SK-N-SH (cell line): ENCODE results near the gene SLX4IP.

Experiments used
- ELF1 ChIP-seq: IDR thresholded peaks from 2 replicates; pipeline ENCODE4 v1.4.0; 2012
- EP300 ChIP-seq, 2 experiments: IDR thresholded peaks; 2 replicates each; pipeline versions ENCODE4 v1.4.0 to v1.6.1; 2012; ENCODE audit warnings: borderline replicate concordance in 1 of 2, low read depth in 1 of 2, low read length in 1 of 2
- GATA2 ChIP-seq: sonication (generic); formaldehyde crosslinking; IDR thresholded peaks from 2 replicates; pipeline ENCODE4 v1.5.0; 2020; ENCODE audit warnings: mild to moderate bottlenecking, missing genetic modification reagents
- NRF1 ChIP-seq: IDR thresholded peaks from 2 replicates; pipeline ENCODE4 v1.6.1; 2012; ENCODE audit warnings: low read depth, mild to moderate bottlenecking, low read length
- POLR2AphosphoS5 ChIP-seq: IDR thresholded peaks from 2 replicates; pipeline ENCODE4 v1.6.1; 2012; ENCODE audit warnings: low read depth, low read length
- RAD21 ChIP-seq: IDR thresholded peaks from 2 replicates; pipeline ENCODE4 v1.6.1; 2012; ENCODE audit warnings: mild to moderate bottlenecking, low read length
- RCOR1 ChIP-seq: fragments of 150-350 bp; IDR thresholded peaks from 2 replicates; pipeline ENCODE4 v1.6.1; 2017; ENCODE audit warnings: antibody characterized with exemption, low read length
- TF ChIP-seq, protein P1 (sequence below): IDR thresholded peaks from 2 replicates; pipeline ENCODE4 v1.4.0; 2012; ENCODE audit warnings: low read depth
- TF ChIP-seq, protein P2 (sequence below): fragments of 150-350 bp; IDR thresholded peaks from 2 replicates; pipeline ENCODE4 v1.6.1; 2016; ENCODE audit warnings: mild to moderate bottlenecking, low read depth, low read length
- TF ChIP-seq, protein P3 (sequence below): IDR thresholded peaks from 2 replicates; pipeline ENCODE4; 2012
- TF ChIP-seq, protein P4 (sequence below): fragments of 200-600 bp; sonication (generic); IDR thresholded peaks from 2 replicates; pipeline ENCODE4 v1.6.1; 2017; ENCODE audit warnings: antibody characterized with exemption, mild to moderate bottlenecking, moderate library complexity
- TF ChIP-seq, protein P5 (sequence below): IDR thresholded peaks from 2 replicates; pipeline ENCODE4 v1.4.0; 2012; ENCODE audit warnings: low read depth, borderline replicate concordance

DNA sequence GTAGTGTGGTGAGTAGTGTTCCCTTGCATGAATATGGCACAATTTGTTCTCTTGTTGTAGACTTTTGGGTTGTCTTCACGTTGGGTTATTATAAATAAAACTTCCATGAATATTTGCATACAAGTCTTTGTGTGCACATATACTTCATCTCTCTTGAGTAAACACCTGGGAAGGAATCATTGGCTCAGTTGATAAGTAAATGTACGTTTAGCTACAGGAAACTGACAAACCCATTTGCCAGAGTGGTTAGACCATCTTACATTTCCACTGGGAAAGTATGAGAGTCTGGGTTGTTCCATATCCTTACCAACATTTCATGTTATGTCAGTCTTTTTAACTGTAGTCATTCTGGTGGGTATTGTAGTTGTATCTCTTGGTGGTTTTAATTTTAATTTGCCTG, 119.2 kb downstream of the SLX4IP start:
- TF ChIP-seq, protein P1, sequence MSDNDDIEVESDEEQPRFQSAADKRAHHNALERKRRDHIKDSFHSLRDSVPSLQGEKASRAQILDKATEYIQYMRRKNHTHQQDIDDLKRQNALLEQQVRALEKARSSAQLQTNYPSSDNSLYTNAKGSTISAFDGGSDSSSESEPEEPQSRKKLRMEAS: no peak
- TF ChIP-seq RAD21 (no peak), NRF1 (no peak), POLR2AphosphoS5 (no peak), GATA2 (CRISPR knock-in tag) (no peak), RCOR1 (no peak), ELF1 (no peak), EP300 (IDR thresholded peaks at IDR 0.05; ENCODE audit: borderline replicate concordance in 1 of 2, low read depth in 1 of 2, low read length in 1 of 2) (no peak)
- TF ChIP-seq, protein P2, sequence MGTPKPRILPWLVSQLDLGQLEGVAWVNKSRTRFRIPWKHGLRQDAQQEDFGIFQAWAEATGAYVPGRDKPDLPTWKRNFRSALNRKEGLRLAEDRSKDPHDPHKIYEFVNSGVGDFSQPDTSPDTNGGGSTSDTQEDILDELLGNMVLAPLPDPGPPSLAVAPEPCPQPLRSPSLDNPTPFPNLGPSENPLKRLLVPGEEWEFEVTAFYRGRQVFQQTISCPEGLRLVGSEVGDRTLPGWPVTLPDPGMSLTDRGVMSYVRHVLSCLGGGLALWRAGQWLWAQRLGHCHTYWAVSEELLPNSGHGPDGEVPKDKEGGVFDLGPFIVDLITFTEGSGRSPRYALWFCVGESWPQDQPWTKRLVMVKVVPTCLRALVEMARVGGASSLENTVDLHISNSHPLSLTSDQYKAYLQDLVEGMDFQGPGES: no peak
- TF ChIP-seq, protein P3, sequence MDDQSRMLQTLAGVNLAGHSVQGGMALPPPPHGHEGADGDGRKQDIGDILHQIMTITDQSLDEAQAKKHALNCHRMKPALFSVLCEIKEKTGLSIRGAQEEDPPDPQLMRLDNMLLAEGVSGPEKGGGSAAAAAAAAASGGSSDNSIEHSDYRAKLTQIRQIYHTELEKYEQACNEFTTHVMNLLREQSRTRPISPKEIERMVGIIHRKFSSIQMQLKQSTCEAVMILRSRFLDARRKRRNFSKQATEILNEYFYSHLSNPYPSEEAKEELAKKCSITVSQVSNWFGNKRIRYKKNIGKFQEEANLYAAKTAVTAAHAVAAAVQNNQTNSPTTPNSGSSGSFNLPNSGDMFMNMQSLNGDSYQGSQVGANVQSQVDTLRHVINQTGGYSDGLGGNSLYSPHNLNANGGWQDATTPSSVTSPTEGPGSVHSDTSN: no peak
- TF ChIP-seq, protein P4, sequence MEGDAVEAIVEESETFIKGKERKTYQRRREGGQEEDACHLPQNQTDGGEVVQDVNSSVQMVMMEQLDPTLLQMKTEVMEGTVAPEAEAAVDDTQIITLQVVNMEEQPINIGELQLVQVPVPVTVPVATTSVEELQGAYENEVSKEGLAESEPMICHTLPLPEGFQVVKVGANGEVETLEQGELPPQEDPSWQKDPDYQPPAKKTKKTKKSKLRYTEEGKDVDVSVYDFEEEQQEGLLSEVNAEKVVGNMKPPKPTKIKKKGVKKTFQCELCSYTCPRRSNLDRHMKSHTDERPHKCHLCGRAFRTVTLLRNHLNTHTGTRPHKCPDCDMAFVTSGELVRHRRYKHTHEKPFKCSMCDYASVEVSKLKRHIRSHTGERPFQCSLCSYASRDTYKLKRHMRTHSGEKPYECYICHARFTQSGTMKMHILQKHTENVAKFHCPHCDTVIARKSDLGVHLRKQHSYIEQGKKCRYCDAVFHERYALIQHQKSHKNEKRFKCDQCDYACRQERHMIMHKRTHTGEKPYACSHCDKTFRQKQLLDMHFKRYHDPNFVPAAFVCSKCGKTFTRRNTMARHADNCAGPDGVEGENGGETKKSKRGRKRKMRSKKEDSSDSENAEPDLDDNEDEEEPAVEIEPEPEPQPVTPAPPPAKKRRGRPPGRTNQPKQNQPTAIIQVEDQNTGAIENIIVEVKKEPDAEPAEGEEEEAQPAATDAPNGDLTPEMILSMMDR: no peak
- TF ChIP-seq, protein P5, sequence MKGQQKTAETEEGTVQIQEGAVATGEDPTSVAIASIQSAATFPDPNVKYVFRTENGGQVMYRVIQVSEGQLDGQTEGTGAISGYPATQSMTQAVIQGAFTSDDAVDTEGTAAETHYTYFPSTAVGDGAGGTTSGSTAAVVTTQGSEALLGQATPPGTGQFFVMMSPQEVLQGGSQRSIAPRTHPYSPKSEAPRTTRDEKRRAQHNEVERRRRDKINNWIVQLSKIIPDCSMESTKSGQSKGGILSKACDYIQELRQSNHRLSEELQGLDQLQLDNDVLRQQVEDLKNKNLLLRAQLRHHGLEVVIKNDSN: no peak
